GM12878 (cell line): ENCODE results near the gene SGMS1. TPM values are rescaled to one million over a fixed set of nuclear protein-coding genes. Genes with fewer than 3 reads are reported as not detected.

Experiments used
- ATAC-seq: fragments of 200-7000 bp; cut with Tn5 transposase; 3 replicates; pipeline ENCODE4 v1.9.1; 2020; ENCODE audit warnings: mild to moderate bottlenecking, moderate library complexity
- BruUV-seq: library from RNA; stranded (reverse); fragments of 400-500 nt; replicated peaks from 2 replicates; lab custom pipeline; 2021; lab: Mats Ljungman, UMichigan
- CTCF ChIA-PET: fragments of 300-600 bp; sonication (Branson Sonifier 250); formaldehyde crosslinking; extraction: SDS; loops from one replicate; lab custom pipeline; 2021; ENCODE audit warnings: inconsistent platforms; lab: Yijun Ruan, JAX
- POLR2A ChIA-PET: fragments of 350-600 bp; formaldehyde crosslinking; extraction: SDS; loops from one replicate; lab custom pipeline; 2021; ENCODE audit warnings: inconsistent platforms; lab: Charles Lee
- RAD21 ChIA-PET: fragments of 300-600 bp; sonication (Branson Sonifier 250); formaldehyde crosslinking; loops from one replicate; lab custom pipeline; 2023; ENCODE audit warnings: antibody characterized with exemption; ENCODE audit not compliant: unreplicated experiment; lab: Charles Lee
- SMC1A ChIA-PET: fragments of 300-600 bp; sonication (Branson Sonifier 250); formaldehyde crosslinking; loops from one replicate; lab custom pipeline; 2023; ENCODE audit not compliant: unreplicated experiment, uncharacterized antibody; lab: Charles Lee
- DNase-seq: peaks from one replicate; pipeline ENCODE4 v3.0.0-alpha.2; 2011; ENCODE audit warnings: low read depth, low spot score
- FAIRE-seq: peaks from 3 replicates; lab custom pipeline; 2011; peaks lifted over from hg19 to GRCh38; lab: Jason Lieb, UNC
- H2AFZ ChIP-seq: 2 replicates; pipeline ENCODE4 v1.6.0; 2011; ENCODE audit warnings: low read depth, low read length, control low read depth; ENCODE audit not compliant: control insufficient read depth
- H3K27ac ChIP-seq: 2 replicates; pipeline ENCODE4 v1.5.1; 2011; ENCODE audit warnings: control low read depth; ENCODE audit not compliant: control insufficient read depth, insufficient read depth
- H3K27me3 ChIP-seq, 2 experiments: replicated peaks in 1 of 2; 2 replicates each; pipeline versions ENCODE4 v1.6.0 to v1.6.1; 2011; ENCODE audit warnings: low read length in 1 of 2; ENCODE audit not compliant: control insufficient read depth in 2 of 2, insufficient read depth in 2 of 2
- H3K36me3 ChIP-seq, 2 experiments: 2 replicates each; pipeline ENCODE4 v1.5.1; 2011; ENCODE audit warnings: low read length in 1 of 2; ENCODE audit not compliant: control insufficient read depth in 2 of 2, insufficient read depth in 2 of 2
- H3K4me1 ChIP-seq: 2 replicates; pipeline ENCODE4 v1.6.1; 2011; ENCODE audit warnings: mild to moderate bottlenecking, low read length, moderate library complexity, mixed read lengths; ENCODE audit not compliant: control insufficient read depth, insufficient read depth
- H3K4me2 ChIP-seq: 2 replicates; pipeline ENCODE4 v1.6.0; 2011; ENCODE audit warnings: control low read depth; ENCODE audit not compliant: control insufficient read depth, insufficient read depth
- H3K4me3 ChIP-seq: fragments of 200-600 bp; sonication (generic); 2 replicates; pipeline ENCODE4 v1.5.1; 2016
- H3K79me2 ChIP-seq: 2 replicates; pipeline ENCODE4 v1.6.0; 2011; ENCODE audit warnings: low read length; ENCODE audit not compliant: control insufficient read depth, insufficient read depth
- H3K9ac ChIP-seq: 2 replicates; pipeline ENCODE4 v1.8.0; 2011; ENCODE audit warnings: low read length, control low read depth, mixed read lengths; ENCODE audit not compliant: control insufficient read depth, insufficient read depth
- H3K9me3 ChIP-seq: replicated peaks from 3 replicates; pipeline ENCODE4 v1.5.1; 2011; ENCODE audit warnings: mild to moderate bottlenecking, low read length; ENCODE audit not compliant: control insufficient read depth, insufficient read depth
- H4K20me1 ChIP-seq: 2 replicates; pipeline ENCODE4 v1.6.0; 2011; ENCODE audit not compliant: control insufficient read depth, insufficient read depth
- CHD4 ChIP-seq: fragments of 200-600 bp; sonication (generic); IDR thresholded peaks from 2 replicates; pipeline ENCODE4 v1.6.1; 2016; ENCODE audit warnings: mild to moderate bottlenecking
- DPF2 ChIP-seq: fragments of 450-650 bp; IDR thresholded peaks from 2 replicates; pipeline ENCODE4 v1.6.1; 2017; ENCODE audit warnings: mild to moderate bottlenecking
- EGR1 ChIP-seq, 2 experiments: IDR thresholded peaks; 1 replicate in 1 of 2; 2 replicates in 1 of 2; pipeline ENCODE4 v1.6.1; 2011 to 2012; ENCODE audit warnings: low read depth in 2 of 2, low read length in 2 of 2, borderline replicate concordance in 1 of 2, mild to moderate bottlenecking in 1 of 2, moderate library complexity in 1 of 2
- POLR2AphosphoS5 ChIP-seq: IDR thresholded peaks from 2 replicates; pipeline ENCODE4 v1.6.1; 2011; ENCODE audit warnings: mild to moderate bottlenecking, low read length, inconsistent platforms
- RAD21 ChIP-seq: IDR thresholded peaks from 2 replicates; pipeline ENCODE4 v1.6.1; 2011; ENCODE audit warnings: mild to moderate bottlenecking, low read depth, low read length, moderate library complexity; ENCODE audit not compliant: insufficient read depth
- TCF3 ChIP-seq: IDR thresholded peaks from 2 replicates; pipeline ENCODE4 v1.6.1; 2012; ENCODE audit warnings: low read depth, mild to moderate bottlenecking, low read length, borderline replicate concordance; ENCODE audit not compliant: insufficient read depth
- ZNF217 ChIP-seq: fragments of 450-650 bp; IDR thresholded peaks from 2 replicates; pipeline ENCODE4 v1.6.1; 2017; ENCODE audit warnings: antibody characterized with exemption, mild to moderate bottlenecking
- WGBS: methylation state at CpG from one replicate; pipeline ENCODE4 v1.1.6; 2016; ENCODE audit warnings: low lambda C conversion rate; ENCODE audit not compliant: insufficient replicate concordance, insufficient coverage; ENCODE audit errors: missing lambda C conversion rate; 5-methylcytosine and 5-hydroxymethylcytosine counted together
- in situ Hi-C: fragments of 300-500 bp; cut with MboI; formaldehyde crosslinking; loops from 9 replicates; pipeline ENCODE4 v1.14.3; 2018; ENCODE audit warnings: mixed read lengths
- intact Hi-C: fragments of 100-400 bp; cut with micrococcal nuclease; formaldehyde crosslinking; loops from one replicate; pipeline ENCODE4 v1.14.2; 2022; ENCODE audit not compliant: unreplicated experiment
- polyA plus RNA-seq, 11 experiments: library from polyadenylated mRNA; depleted of rRNA in 4 of 11; unstranded in 6 of 11; stranded (reverse) in 5 of 11; fragments of >200 nt; fragmentation: Nextera tagmentation in 4 of 11; fragmentation: Illumina TruSeq in 1 of 11; extraction: Ambion mirVana in 4 of 11; extraction: Trizol in 1 of 11; gene quantifications; 1 replicate in 1 of 11; 2 replicates in 10 of 11; pipeline versions ENCODE4 v1.2.1 to v1.2.3, GENCODE V29; 2011 to 2016; ENCODE audit warnings: inconsistent platforms in 2 of 11, missing spikeins in 2 of 11, low read depth in 1 of 11
- total RNA-seq, 4 experiments: library from RNA; depleted of rRNA in 3 of 4; stranded (reverse); fragments of >200 nt in 3 of 4; fragmentation: Illumina TruSeq in 1 of 4; extraction: Trizol in 1 of 4; gene quantifications; 2 replicates each; pipeline versions ENCODE4 v1.2.1 to v1.2.3, GENCODE V29; 2013 to 2021
- TF ChIP-seq, protein P1 (sequence below), 3 experiments: IDR thresholded peaks in 2 of 3; conservative IDR thresholded peaks in 1 of 3; 2 replicates each; pipeline ENCODE4 v1.5.1; 2011; ENCODE audit warnings: low read depth in 3 of 3, low read length in 3 of 3, mild to moderate bottlenecking in 3 of 3, control low read depth in 2 of 3, moderate library complexity in 2 of 3, inconsistent platforms in 1 of 3, mixed read lengths in 1 of 3; ENCODE audit not compliant: control insufficient read depth in 2 of 3, insufficient read depth in 1 of 3; ENCODE audit errors: extremely low read depth in 1 of 3
- TF ChIP-seq, protein P2 (sequence below): IDR thresholded peaks from 2 replicates; pipeline ENCODE4 v1.6.1; 2012; ENCODE audit warnings: mild to moderate bottlenecking, low read depth, low read length

SGMS1 gene
- total and polyA plus RNA-seq, 10 of the 15 experiments (the other 5 are each of a cell fraction or from before 2014, with no cell fraction given): 1.4 to 14.5 (median 4.9) TPM

DNA sequence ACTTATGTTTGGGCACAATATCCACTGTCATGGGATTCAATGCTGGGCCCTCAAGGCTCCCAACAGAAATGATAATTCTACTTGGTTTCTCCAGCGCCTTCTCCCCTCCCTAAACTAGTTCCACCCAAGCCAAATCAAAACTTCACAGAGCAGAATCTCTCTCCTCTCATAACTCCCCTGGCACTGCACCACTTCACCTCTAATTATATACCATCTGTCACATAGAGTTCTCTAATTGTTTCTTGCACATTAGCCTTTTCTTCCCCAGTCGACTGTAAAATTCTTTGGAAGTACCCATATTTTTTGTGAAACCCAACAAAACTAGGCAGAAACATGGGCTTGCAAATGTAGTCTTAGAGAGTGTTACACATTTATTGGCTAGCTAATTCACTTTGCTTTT lies 8.1 kb downstream of the SGMS1 start:
- Histone ChIP-seq H3K36me3 (no peaks in the 10 kb centered on the region), H3K4me3 (no peak overlapping the region), H4K20me1 (peaks cover 3% of the 10 kb centered on the region; the same call in 1 of the 2 replicates), H3K9me3 (no peaks in the 10 kb centered on the region), H3K9ac (no peak overlapping the region), H2AFZ (no peak overlapping the region), H3K79me2 (peaks cover 38% of the 10 kb centered on the region)
- CTCF ChIA-PET: interaction anchor here (1.2 to 1.3 kb wide), 3 partner anchors 12 to 340 kb away, joined by 3 read pairs; no protein-coding TSS in a partner anchor
- FAIRE-seq (no peak), ATAC-seq (no peak)
- SMC1A ChIA-PET: interaction anchor here (1.2 kb wide), 1 partner anchor 57 kb away, joined by 3 read pairs; no protein-coding TSS in a partner anchor
- no peak for TF ChIP-seq ZNF217
- TF ChIP-seq EGR1 (IDR thresholded peaks at IDR 0.05; ENCODE audit: borderline replicate concordance in 1 of 2, low read depth in 2 of 2, low read length in 2 of 2): no peak
- no peak for TF ChIP-seq CHD4
- no peak for TF ChIP-seq POLR2AphosphoS5
- TF ChIP-seq, all 136 proteins: peak for 0
- RAD21 ChIA-PET: no interaction called here
- in situ Hi-C loops (no loop called here), intact Hi-C loops (no loop called here)
- POLR2A ChIA-PET: interaction anchor here (0.6 kb wide), 1 partner anchor 32 kb away, joined by 6 read pairs; no protein-coding TSS in a partner anchor
- 94% methylated on average over 2 of the region's 2 CpGs for WGBS
- BruUV-seq: no TSS peak
- Histone ChIP-seq H3K4me2 (no peak overlapping the region), H3K27me3 (no peaks in the 10 kb centered on the region), H3K27ac (no peak overlapping the region), H3K4me1 (peaks cover 13% of the 10 kb centered on the region)
- DNase-seq: no peak

DNA sequence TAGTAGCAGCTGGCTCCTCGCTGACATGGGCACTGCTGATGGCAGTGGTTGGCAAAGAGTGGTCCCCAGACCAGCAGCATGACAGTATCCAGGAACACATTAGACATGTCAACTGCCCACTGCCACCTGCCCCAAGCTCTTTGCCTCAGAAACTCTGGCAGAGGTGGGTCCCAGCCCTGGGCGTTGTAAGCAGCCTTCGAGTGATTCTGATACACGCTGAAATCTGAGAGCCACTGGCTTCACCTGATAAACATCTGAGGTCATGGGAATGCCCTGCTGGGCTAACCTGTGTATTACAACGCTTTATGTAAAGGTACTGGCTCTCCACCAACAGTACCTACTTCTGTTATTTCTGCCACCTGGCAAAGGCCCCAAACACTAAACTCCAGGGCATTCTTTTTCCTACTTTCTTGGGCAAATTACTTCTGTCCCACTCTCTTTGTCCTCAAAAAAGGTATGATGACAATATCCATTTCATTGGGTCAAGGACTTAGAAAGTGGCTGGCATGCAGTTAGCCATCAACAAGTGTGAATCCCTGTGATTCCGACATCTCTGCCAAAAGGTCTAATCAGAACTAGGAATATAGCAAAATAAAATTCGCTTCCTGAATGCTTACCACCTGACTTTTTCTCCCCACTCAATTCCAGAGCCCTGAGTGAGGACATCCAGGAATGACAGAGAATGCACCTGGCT lies 9.2 kb downstream of the SGMS1 start:
- no peaks in the 10 kb centered on the region for H3K36me3 ChIP-seq
- no peak overlapping the region for H3K4me3 ChIP-seq
- ChIA-PET POLR2A (interaction anchor here (0.7 to 1.8 kb wide), 3 partner anchors 10 to 125 kb away, joined by 3 to 8 read pairs (median 3); no protein-coding TSS in a partner anchor), CTCF (interaction anchor here (0.6 to 1.3 kb wide), 6 partner anchors 8 to 499 kb away, joined by 3 to 4 read pairs (median 3); no protein-coding TSS in a partner anchor), RAD21 (interaction anchor here (1.1 kb wide), 1 partner anchor 233 kb away, joined by 3 read pairs; no protein-coding TSS in a partner anchor), SMC1A (interaction anchor here (1.0 to 1.9 kb wide), 5 partner anchors 14 to 198 kb away, joined by 3 to 6 read pairs (median 4); no protein-coding TSS in a partner anchor)
- intact Hi-C loops (no loop called here), in situ Hi-C loops (no loop called here)
- TF ChIP-seq, protein P1, sequence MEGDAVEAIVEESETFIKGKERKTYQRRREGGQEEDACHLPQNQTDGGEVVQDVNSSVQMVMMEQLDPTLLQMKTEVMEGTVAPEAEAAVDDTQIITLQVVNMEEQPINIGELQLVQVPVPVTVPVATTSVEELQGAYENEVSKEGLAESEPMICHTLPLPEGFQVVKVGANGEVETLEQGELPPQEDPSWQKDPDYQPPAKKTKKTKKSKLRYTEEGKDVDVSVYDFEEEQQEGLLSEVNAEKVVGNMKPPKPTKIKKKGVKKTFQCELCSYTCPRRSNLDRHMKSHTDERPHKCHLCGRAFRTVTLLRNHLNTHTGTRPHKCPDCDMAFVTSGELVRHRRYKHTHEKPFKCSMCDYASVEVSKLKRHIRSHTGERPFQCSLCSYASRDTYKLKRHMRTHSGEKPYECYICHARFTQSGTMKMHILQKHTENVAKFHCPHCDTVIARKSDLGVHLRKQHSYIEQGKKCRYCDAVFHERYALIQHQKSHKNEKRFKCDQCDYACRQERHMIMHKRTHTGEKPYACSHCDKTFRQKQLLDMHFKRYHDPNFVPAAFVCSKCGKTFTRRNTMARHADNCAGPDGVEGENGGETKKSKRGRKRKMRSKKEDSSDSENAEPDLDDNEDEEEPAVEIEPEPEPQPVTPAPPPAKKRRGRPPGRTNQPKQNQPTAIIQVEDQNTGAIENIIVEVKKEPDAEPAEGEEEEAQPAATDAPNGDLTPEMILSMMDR (IDR thresholded peaks at IDR 0.05 in 2 of 3, conservative IDR thresholded peaks at IDR 0.05 in 1 of 3; ENCODE audit: control insufficient read depth in 2 of 3, extremely low read depth in 1 of 3, insufficient read depth in 1 of 3, low read depth in 3 of 3, low read length in 3 of 3): peak in 2 of 3 experiments; percentile 21 to 47; a peak in 3 of 6 replicates
- TF ChIP-seq TCF3: no peak
- TF ChIP-seq RAD21: peak; percentile 40
- TF ChIP-seq DPF2: no peak
- TF ChIP-seq, protein P2, sequence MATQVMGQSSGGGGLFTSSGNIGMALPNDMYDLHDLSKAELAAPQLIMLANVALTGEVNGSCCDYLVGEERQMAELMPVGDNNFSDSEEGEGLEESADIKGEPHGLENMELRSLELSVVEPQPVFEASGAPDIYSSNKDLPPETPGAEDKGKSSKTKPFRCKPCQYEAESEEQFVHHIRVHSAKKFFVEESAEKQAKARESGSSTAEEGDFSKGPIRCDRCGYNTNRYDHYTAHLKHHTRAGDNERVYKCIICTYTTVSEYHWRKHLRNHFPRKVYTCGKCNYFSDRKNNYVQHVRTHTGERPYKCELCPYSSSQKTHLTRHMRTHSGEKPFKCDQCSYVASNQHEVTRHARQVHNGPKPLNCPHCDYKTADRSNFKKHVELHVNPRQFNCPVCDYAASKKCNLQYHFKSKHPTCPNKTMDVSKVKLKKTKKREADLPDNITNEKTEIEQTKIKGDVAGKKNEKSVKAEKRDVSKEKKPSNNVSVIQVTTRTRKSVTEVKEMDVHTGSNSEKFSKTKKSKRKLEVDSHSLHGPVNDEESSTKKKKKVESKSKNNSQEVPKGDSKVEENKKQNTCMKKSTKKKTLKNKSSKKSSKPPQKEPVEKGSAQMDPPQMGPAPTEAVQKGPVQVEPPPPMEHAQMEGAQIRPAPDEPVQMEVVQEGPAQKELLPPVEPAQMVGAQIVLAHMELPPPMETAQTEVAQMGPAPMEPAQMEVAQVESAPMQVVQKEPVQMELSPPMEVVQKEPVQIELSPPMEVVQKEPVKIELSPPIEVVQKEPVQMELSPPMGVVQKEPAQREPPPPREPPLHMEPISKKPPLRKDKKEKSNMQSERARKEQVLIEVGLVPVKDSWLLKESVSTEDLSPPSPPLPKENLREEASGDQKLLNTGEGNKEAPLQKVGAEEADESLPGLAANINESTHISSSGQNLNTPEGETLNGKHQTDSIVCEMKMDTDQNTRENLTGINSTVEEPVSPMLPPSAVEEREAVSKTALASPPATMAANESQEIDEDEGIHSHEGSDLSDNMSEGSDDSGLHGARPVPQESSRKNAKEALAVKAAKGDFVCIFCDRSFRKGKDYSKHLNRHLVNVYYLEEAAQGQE: no peak
- 85% methylated on average over 7 of the region's 7 CpGs for WGBS
- ATAC-seq (peak; percentile 74), FAIRE-seq (no peak), DNase-seq (no peak)
- H3K4me2 ChIP-seq: no peak overlapping the region
- no TSS peak for BruUV-seq
- H3K9ac ChIP-seq: no peak overlapping the region
- no peak overlapping the region for H2AFZ ChIP-seq
- H3K79me2 ChIP-seq: peaks cover 31% of the 10 kb centered on the region
- no peaks in the 10 kb centered on the region for H3K27me3 ChIP-seq
- peaks cover 3% of the 10 kb centered on the region; the same call in 1 of the 2 replicates for H4K20me1 ChIP-seq
- no peaks in the 10 kb centered on the region for H3K9me3 ChIP-seq
- peaks cover 13% of the 10 kb centered on the region for H3K4me1 ChIP-seq
- H3K27ac ChIP-seq: no peak overlapping the region
